Stimulated activated CD4-positive, alpha-beta T cell treated with anti-CD3 and anti-CD28 coated beads, TNF-alpha, amount 100 ng/mL, for 24 hours (primary cell): ENCODE results near the gene POGZ.

Experiments used
- DNase-seq, 3 experiments: peaks; one replicate each; pipeline ENCODE4 v3.0.0-alpha.2; 2020; ENCODE audit warnings: low read depth in 3 of 3

Gene POGZ

GRCh38 chr1:151371370-151372057 lies 87.8 kb downstream of the POGZ start:
- no peak for DNase-seq

DNA sequence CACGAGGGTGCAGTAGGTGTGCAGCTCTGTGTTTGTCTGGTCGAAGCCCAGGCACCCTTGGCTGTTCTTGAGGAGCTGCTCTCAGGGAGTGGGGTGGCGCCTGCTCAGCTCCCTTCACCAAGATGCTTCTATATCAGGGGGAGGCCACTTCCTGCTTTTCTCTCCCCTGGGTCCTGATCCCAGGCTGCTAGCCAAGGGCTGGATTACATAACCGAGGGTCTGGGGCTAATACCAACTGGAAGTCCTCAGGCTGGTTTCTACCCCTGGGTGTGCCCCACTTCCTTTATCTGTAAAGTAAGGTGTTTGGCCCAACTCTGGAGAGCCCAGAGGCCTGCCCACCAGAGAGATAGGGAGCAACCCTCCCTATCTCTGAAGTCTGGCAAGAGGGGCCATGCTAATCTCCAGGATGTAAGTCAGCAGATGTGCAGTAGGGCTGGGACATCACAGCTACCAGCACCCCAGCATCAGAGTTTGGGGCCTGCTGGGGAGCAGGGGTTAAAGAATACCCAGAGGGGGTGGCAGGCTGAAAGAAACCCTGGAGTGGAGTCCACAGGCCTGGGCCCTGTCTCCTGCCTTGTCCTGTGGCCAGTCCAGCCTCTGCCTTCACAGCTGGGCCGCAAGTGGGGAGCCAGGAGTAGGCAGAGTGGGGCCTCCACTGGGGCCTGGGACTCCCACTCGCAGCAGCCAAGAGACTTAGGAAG lies 88.9 kb downstream of the POGZ start:
- DNase-seq, result no peak

DNA sequence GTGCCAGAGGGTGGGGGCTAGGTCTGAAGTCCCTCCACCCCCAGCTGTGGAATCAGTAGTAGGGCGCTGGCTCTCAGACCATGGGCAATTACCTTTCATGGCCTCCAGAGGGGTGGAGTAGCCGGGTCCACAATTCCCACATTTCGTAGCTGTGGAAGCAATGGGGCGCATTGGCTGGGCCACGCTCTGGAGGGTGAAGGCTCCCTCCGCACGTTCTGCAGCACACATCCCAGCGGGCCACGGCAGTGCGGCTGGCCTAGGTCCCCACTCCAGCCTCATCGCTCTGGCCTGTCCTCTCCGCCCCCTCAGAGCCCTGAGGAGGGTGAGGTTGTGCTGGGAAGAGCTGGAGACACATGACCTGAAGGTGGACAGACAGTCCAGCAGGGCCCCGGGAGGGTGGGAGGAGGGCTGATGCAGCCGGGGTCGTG lies 89.7 kb downstream of the POGZ start:
- DNase-seq, result no peak

DNA sequence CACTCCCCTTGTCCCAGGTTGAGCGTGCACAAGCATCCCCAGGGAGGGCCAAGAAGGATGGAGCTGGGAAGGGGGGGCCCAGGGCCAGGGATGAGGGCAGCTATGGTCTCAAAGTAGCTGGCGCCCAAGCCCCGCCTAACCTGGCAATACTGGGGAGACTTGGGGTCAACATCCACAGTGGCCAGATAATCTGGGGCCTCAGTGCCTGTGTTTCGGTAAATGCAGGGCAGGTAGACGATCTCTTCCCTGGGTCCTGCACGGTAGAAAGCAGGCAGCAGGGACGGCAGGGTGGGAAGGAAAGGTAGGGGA lies 90.0 kb downstream of the POGZ start:
- no peak for DNase-seq

DNA sequence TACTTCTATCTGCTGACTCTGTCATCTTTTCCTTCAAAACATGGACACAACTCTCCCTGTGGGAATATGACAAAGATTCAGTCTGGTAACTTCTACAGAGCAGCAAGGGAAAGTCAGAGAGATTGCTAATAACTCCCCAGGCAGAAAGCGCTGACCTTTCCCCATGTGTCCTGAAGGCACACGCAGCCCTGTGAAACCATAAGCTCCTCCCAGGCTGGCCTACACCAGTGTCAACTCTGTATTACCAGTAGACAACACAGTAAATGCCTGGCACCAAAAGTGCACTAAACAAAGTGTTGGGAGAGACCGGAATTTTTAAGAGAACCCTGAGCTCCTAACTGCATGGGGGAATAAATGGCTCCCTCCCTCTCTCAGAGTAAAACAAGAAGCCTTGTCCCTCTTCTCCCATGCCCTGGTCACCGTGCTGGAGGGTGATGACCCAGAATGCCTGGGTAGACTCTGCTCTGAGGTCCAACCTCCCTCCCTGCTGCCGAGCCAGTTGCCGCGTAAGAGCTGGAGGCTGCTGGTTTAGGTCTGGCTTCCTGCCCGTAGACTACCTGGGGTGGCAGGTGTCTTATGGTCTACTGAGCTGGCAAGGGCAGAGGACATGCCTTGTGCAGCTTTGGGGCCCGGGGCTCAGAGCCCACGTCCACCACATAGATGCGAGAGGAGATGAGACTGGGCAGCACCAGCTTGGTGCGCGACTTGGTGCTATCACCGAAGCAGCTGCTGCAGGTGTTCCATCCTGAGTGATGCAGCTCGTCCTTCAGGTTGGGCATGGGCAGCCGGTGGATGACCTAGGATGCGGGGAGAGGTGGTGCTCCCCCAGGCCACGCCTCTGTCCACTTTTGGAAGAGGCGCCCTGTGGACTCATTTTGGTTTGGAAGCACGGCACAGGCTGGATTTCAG lies 90.6 kb downstream of the POGZ start:
- DNase-seq, result no peak

DNA sequence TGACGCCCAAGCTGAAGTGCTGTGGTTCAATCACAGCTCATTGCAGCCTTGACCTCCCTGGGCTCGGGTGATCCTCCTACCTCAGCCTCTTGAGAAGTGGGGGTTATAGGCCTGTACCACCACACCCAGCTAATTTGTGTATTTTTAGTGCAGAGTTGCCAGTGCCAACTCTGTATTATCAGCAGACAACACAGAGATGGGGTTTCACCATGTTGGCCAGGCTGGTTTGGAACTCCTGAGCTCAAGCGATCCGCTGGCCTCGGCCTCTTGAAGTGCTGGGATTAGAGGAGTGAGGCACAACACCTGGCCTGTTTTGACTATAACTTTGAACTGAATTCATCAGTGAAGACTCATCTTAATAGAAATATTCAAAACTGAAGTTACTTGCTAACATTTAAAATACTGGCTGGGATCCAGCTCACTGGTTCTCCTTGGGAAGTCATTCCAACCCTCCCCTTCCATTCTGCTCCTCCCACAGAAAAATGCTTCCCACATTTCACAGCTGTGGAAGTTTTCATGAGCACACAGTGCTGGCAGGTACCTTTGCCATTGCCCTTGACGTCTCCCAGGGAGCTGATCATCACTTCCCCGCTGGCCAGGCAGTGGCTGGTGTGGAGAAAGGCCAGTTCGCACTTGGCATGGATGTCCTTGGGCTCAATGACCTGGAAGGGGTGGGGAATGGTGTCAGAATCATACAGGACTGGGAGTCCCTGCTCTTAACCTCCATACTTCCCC lies 91.5 kb downstream of the POGZ start:
- no peak for DNase-seq

- no peak for DNase-seq
Measured at GRCh38 chr1:151364996-151365395, 94.3 kb downstream of the POGZ start.

GRCh38 chr1:151362308-151363155 lies 96.8 kb downstream of the POGZ start:
- DNase-seq, result no peak

DNA sequence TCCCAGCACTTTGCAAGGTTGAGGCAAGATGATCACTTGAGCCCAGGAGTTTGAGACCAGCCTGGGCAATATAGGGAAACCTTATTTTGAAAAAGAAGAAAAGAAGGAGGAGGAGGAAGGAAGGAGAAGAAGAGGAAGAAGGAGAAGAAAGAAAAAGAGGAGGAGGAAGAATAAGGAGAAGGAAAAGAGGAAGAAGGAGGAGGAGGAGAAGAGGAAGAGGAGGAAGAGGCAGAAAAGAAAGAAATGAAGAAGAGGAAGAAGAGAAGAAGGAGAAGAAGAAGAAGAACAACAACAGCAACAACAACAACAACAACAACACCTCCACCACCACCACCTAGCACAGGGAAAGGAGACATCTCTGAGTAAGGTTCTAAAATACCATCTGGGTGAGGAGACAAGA lies 97.4 kb downstream of the POGZ start:
- no peak for DNase-seq

DNA sequence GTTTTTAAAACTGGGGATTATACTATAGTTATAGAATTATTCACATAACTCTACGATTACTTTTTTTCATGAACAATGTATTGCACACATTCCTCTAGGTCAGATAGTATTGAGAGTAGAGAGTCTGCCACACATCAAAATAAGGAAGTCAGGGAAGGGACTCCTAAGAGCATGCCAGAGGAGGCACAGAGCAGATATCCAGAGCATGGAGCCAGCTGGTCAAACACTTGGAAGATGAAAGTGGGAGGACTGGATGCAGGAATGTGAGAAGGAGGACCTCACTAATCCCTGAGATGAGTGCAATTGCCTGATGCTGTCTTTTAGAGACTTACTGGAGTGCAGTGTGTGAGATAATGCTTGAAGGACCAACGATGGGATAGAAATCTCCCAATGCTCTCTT lies 102.6 kb downstream of the POGZ start:
- DNase-seq, result no peak
